LNCAP (cell line): ENCODE results near the gene DSG3.

ENCODE experiments used
- CTCF ChIP-seq: fragments of 450-650 bp; IDR thresholded peaks from 2 replicates; pipeline ENCODE4 v1.5.1; 2017; ENCODE audit warnings: mild to moderate bottlenecking

DSG3 gene

DNA sequence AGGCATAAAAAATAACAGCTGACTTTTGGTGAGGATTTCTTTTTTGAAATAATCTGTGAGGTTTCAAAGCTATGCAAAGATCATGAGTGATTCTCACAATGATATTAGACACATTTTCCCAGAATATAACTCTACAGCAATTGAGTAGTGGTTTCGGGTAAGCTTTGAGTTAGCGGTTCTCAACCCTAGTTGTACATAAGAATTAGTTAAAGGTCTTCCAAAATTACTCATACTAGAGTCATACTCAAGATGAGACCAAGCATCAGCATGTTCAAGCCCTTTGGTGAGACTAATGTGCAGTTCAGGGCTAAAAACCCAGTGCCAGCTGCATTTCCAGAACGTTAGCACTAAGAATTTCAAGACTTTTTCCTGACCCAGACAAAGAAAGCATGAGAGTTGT, 39.9 kb upstream of the DSG3 start:
- no peak for TF ChIP-seq CTCF

GRCh38 chr18:31409276-31409675, 38.3 kb upstream of the DSG3 start:
- no peak for TF ChIP-seq CTCF

DNA sequence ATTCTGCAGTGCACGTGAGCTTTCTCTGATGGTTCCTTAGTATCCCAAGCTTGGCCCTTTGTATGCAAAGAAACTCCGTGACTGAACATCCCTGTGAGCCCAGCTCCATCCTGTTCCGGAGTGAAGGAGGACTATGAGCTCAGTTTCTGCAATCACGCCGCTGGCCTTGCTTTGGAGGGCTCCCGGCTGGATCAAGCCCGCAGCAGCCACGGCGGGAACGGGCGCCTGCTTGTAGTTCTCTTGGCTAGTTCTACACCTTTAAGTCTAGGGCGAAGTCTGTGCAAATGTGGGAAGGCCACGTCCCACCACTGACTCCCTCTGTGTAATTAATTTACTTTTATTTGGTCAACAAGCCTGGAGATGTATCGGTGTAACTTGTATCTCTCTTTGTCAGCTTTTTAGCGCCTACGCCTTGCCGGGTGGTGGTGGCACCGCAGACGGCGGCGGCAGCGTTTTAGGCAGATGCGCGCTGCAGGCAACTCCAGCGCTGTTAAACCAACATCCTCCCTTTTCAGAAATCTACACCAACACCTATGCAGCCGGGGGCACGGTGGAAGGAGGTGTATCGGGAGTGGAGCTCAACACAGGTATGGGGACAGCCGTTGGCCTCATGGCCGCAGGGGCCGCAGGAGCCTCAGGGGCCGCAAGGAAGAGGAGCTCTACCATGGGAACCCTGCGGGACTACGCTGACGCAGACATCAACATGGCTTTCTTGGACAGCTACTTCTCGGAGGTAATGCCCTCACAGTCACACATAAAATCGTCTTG, 36.6 kb upstream of the DSG3 start:
- no peak for TF ChIP-seq CTCF

GRCh38 chr18:31413137-31413536, 34.4 kb upstream of the DSG3 start:
- TF ChIP-seq CTCF: no peak

DNA sequence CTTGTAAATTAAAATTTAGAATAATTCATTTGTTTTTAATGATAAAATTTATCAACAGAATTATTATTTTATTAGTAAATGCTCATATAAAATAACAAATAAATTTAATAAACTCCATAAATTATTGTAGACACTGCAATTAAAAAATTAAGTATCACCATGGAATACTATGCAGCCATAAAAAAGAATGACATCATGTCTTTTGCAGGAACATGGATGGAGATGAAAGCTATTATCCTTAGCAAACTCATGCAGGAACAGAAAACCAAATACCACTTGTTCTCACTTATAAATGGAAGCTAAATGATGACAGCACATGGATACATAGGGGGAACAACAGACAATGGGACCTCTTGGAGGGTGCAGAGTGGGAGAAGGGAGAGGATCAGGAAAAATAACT, 29.7 kb upstream of the DSG3 start:
- TF ChIP-seq CTCF: no peak

DNA sequence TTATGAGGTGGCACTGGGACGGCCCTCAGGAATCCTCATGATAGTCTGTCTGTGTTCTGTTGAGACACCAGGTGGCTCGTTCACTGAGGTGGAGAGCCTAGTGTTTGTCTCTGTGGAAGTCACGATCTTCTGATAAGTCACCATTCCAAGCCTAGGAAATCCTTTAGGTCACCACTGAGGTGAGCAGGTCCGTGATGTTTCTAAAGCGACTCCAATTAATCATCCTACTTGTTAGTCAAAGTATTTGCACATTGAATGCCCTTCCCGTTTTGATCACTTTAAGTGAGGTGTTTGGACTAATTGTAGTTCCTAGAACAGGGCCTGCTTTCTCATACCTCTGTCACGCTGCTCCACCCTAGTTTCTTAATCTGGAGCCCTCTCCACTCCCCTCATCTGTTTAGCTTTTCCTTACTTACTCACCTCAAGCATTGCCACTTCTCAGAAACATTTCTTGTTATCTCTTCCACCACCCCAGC, 28.0 kb upstream of the DSG3 start:
- TF ChIP-seq CTCF: no peak

DNA sequence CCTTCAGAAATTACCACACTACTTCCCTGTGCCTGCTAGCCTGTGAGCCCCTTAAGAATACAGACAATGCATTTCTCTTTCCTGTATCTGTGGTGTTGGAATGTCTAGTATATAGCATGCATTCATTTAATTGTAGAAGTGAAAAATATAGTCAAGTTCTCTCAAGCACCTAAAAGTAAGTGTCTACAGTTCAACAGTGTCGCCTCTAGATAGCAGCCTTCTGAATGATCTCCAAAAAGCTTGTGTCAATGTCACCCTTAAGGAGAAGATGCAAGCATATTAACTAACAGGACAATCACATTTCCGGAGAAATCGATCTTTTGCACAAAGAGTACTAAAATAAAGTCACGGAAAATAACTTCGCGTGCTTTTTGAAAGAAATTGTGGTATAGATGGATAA, 27.5 kb upstream of the DSG3 start:
- TF ChIP-seq CTCF: no peak; the same call in 1 of the 2 replicates

DNA sequence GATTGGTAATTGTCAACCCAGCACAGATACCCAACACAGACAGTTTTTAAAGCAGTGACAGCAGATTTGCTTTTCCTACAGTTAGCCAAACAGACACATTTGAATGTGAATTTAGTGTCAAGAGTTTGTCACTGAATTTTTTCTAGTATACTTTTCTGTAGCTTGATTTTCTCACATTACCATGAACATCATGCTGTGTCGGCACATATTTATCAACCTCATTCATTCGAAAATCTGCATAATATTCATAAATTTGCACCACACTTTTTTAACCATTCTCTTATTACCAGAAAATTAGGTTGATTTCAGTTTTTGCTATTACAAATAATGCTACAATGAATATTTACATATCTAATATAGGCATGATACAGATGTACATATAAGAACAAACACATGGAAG, 27.0 kb upstream of the DSG3 start:
- TF ChIP-seq CTCF: no peak
